Breast epithelium (tissue), 3 donors: ENCODE measurements around the gene TRIM8.

Experiments
- CTCF ChIP-seq, 3 donors: fragments of 450-650 bp; IDR thresholded peaks; one replicate each; pipeline ENCODE4 v1.5.1; 2016 to 2017; ENCODE audit warnings: antibody characterized with exemption in 3 of 3, mild to moderate bottlenecking in 3 of 3, moderate library complexity in 3 of 3
- POLR2A ChIP-seq: fragments of 450-650 bp; IDR thresholded peaks from one replicate; pipeline ENCODE4 v1.6.1; 2016; ENCODE audit warnings: antibody characterized with exemption, mild to moderate bottlenecking, moderate library complexity

- TF ChIP-seq POLR2A (no peak), CTCF (IDR thresholded peaks at IDR 0.05) (no peak)
Observed at GRCh38 chr10:102673819-102674511, 29.7 kb downstream of the TRIM8 start.
